ENCODE measurements around the gene NUDCD3.

The NUDCD3 gene

GRCh38 chr7:44366986-44367385 is 123.5 kb downstream of the NUDCD3 start:
- no peak overlapping the region for H3K27ac ChIP-seq
- no peak for TF ChIP-seq CTCF (conservative IDR thresholded peaks at IDR 0.05)

DNA sequence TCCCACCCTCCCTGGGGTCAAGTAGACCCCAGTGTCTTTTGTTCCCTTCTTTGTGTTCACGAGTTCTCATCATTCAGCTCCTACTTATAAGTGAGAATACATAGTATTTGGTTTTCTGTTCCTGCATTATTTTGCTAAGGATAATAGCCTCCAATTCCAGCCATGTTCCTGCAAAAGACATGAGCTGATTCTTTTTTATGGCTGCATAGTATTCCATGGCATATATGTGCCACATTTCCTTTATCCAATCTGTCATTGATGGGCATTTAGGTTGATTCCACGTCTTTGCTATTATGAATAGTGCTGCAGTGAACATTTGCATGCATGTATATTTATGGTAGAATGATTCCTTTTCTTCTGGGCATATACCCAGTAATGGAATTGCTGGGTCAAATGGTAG is 136.8 kb downstream of the NUDCD3 start:
- H3K27ac ChIP-seq: no peak overlapping the region
- TF ChIP-seq CTCF (conservative IDR thresholded peaks at IDR 0.05): no peak

DNA sequence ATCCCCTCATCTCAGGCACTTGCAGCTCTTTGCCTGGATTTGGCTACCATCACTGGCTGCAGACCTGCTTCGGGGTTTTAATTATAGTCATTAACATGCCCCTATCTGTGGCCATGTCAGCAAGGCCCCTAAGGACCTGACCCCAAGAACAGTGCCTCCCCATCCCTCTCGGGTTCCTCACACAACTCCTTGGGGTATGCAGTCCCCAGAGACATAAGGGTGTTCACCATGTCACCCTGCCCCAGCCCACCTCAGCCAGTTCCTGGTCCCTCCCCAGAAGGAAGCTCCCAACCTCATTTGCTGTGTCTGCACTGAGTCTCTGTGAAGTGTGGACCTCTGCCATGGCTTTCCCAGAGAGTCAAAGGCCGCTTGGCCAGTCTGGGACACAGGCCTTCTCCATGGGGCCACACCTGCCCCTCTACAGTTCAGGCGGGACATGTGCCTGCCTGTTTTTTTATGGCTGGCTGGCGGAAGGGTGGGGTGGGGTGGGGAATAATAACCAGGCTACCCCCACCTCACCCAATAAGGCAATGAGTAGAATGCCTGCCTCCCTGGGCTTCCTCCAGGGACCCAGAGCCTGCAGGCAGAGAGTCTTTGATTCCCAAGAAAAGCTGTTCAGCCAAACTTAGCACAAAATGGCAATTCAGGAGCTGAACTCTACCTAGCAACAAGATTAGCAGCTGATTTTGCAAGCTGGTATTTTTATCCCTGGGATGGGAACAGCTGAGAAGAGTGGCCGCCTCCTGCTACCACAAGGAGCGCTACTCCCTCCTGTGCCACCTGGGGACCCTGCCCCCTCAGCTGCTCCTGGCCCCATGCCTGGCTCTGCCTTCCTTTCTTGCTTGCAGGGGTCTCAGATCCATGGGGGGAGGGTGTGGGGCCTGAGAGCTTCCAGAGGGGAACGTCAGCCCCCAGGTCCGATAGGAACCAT is 141.3 kb downstream of the NUDCD3 start:
- no peak overlapping the region for H3K27ac ChIP-seq
- no peak for TF ChIP-seq CTCF (conservative IDR thresholded peaks at IDR 0.05)

DNA sequence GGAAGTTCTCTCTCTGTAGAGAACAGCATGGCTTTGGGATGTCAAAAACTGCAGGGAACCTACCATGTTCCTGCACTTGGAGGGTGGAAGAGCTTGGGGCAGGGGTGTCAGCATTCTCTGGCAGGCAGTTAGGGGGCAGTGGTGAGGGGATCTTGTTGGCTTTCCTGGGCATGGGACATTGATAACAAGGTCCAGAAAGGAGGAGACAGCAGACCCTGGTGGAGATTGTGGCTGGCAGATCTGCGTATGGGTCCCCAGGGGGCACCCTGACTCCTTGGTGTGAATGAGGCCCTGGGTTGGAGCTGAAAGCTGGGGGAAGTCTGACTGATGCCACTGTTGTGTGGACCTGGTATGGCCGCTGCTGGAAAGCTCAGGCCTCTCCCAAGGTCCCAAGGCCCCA is 142.2 kb downstream of the NUDCD3 start:
- no peak overlapping the region for H3K27ac ChIP-seq
- TF ChIP-seq CTCF (conservative IDR thresholded peaks at IDR 0.05): no peak; the same call in 1 of the 2 replicates

DNA sequence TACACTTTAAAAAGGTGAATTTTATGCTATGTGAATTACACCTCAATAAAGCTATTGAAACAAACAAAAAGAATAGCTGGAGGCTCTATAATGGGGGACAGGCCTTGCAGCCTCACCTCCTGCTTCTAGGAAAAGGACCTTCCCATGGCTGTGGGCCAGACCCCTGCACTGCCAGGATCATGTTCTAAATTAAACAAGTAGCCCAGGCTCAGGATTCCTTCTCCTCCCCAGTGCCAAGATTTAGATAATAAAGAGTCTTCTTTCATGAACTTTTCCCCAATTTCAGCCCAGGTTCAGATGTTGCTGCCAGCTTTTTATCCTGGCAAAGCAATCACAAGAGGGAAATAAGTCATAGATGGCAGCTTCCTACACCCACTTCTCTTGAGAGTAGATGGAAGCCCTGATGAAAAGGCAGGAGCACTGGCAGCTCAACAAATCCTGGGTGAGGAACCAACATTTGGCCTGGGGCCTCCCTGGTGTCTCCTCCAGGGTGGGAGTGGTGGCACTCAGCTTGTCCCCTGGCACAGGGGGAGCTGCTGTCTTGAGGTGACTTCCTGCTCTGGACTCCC is 142.8 kb downstream of the NUDCD3 start:
- TF ChIP-seq CTCF (conservative IDR thresholded peaks at IDR 0.05): no peak
- no peak overlapping the region for H3K27ac ChIP-seq

- no peak overlapping the region for H3K27ac ChIP-seq
- TF ChIP-seq CTCF (conservative IDR thresholded peaks at IDR 0.05): no peak
Measured at GRCh38 chr7:44346063-44346462, 144.4 kb downstream of the NUDCD3 start.

- H3K27ac ChIP-seq: no peak overlapping the region
- no peak for TF ChIP-seq CTCF (conservative IDR thresholded peaks at IDR 0.05)
Measured at GRCh38 chr7:44341401-44341800, 149.1 kb downstream of the NUDCD3 start.
